ENCODE results near the gene ARGLU1. TPM values are rescaled to one million over a fixed set of nuclear protein-coding genes. Genes with fewer than 3 reads are reported as not detected.

Gene ARGLU1
- total RNA-seq, 1 donor from 2014 or later, result 50.1 TPM

- DNase-seq (ENCODE audit: low read depth), result no peak
Measured at GRCh38 chr13:106503730-106504453, 64.0 kb downstream of the ARGLU1 start.

GRCh38 chr13:106503272-106503671, 64.7 kb downstream of the ARGLU1 start:
- DNase-seq (ENCODE audit: low read depth), result no peak

- DNase-seq (ENCODE audit: low read depth), result no peak
Measured at GRCh38 chr13:106500445-106500844, 67.5 kb downstream of the ARGLU1 start.

GRCh38 chr13:106499896-106500295, 68.0 kb downstream of the ARGLU1 start:
- DNase-seq (ENCODE audit: low read depth), result no peak

- no peak for DNase-seq (ENCODE audit: low read depth)
Measured at GRCh38 chr13:106499113-106499512, 68.8 kb downstream of the ARGLU1 start.

- no peak for DNase-seq (ENCODE audit: low read depth)
Measured at GRCh38 chr13:106498571-106498970, 69.4 kb downstream of the ARGLU1 start.

GRCh38 chr13:106498158-106498557, 69.8 kb downstream of the ARGLU1 start:
- DNase-seq (ENCODE audit: low read depth), result no peak

GRCh38 chr13:106497079-106497478, 70.9 kb downstream of the ARGLU1 start:
- DNase-seq (ENCODE audit: low read depth), result no peak

GRCh38 chr13:106496072-106496997, 71.6 kb downstream of the ARGLU1 start:
- DNase-seq (ENCODE audit: low read depth), result no peak

- no peak for DNase-seq (ENCODE audit: low read depth)
Measured at GRCh38 chr13:106494936-106495335, 73.0 kb downstream of the ARGLU1 start.

GRCh38 chr13:106494506-106494905, 73.4 kb downstream of the ARGLU1 start:
- no peak for DNase-seq (ENCODE audit: low read depth)

- no peak for DNase-seq (ENCODE audit: low read depth)
Measured at GRCh38 chr13:106493533-106494220, 74.3 kb downstream of the ARGLU1 start.

- no peak for DNase-seq (ENCODE audit: low read depth)
Measured at GRCh38 chr13:106492588-106493475, 75.1 kb downstream of the ARGLU1 start.

GRCh38 chr13:106491928-106492587, 75.9 kb downstream of the ARGLU1 start:
- DNase-seq (ENCODE audit: low read depth), result no peak

Other genes with a start within 250 kb of the ARGLU1 start
- 27.4 and 31.0 TPM in 2 replicates for gene EFNB2, start 32.5 kb downstream of the ARGLU1 start, total RNA-seq

Measured in renal cortical epithelial cell (primary cell).